Measurements from ENCODE around the gene ACOT9.

The ACOT9 gene

GRCh38 chrX:23667239-23668177, 75.6 kb downstream of the ACOT9 start, which contains the start of gene PRDX4:
TSS of gene PRDX4 (plus strand) at chrX:23667493. CDS start at chrX:23667571, 78 bp downstream.
- TF ChIP-seq EZH2phosphoT487 (conservative IDR thresholded peaks at IDR 0.05; ENCODE audit: low read length) (no peak), CTCF (IDR thresholded peaks at IDR 0.05; ENCODE audit: insufficient read depth, low read length, poor library complexity, severe bottlenecking) (no peak)
- Histone ChIP-seq H3K4me2 (ENCODE audit: low read depth, low read length, poor library complexity, severe bottlenecking) (peak within 1 kb of the TSS; percentile 99), H4K20me1 (ENCODE audit: low read depth, low read length) (no peaks in the 10 kb centered on the region), H3K9me3 (ENCODE audit: insufficient read depth, low read length) (no peaks in the 10 kb centered on the region), H3K27me3 (ENCODE audit: low read length) (no peaks in the 10 kb centered on the region), H2AFZ (ENCODE audit: low read depth, low read length, severe bottlenecking) (peak within 1 kb of the TSS; percentile 78), H3K79me2 (ENCODE audit: insufficient read depth, low read length) (peaks cover 30% of the 10 kb centered on the region), H3K9ac (ENCODE audit: low read length) (peak within 1 kb of the TSS; percentile 87), H3K36me3 (ENCODE audit: low read length) (no peaks in the 10 kb centered on the region; the same call in 1 of the 2 replicates), H3K4me3 (ENCODE audit: insufficient read depth, low read length, poor library complexity, severe bottlenecking) (peak within 1 kb of the TSS; percentile 74), H3K9me2 (replicated peaks; ENCODE audit: insufficient read depth, low read length) (no peaks in the 10 kb centered on the region), H3K27ac (ENCODE audit: low read depth, low read length) (peak within 1 kb of the TSS; percentile 72), H3F3A (ENCODE audit: insufficient read depth) (no peaks in the 10 kb centered on the region)

DNA sequence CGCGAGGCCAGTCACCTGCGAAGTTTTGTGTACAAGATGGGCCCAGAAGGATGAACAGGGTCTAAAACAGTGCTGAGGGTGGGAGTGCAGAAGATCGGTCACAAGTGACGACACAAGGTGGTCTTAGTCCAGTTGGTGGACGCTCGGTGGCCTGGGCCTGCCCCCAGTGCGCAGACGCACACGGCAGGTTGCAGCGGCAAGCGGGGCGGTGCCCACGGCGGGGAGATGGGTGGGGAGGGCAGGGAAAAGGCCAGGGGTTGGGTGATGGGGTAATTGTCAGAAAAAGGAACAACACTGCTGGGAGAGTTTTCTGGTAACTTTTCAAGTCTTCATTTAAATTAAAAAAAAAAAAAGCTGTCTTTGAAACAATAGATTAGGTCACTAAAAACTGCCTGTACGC, 76.8 kb downstream of the ACOT9 start:
- no peak for TF ChIP-seq EZH2phosphoT487 (conservative IDR thresholded peaks at IDR 0.05; ENCODE audit: low read length)
- no peak for TF ChIP-seq CTCF (IDR thresholded peaks at IDR 0.05; ENCODE audit: insufficient read depth, low read length, poor library complexity, severe bottlenecking)

DNA sequence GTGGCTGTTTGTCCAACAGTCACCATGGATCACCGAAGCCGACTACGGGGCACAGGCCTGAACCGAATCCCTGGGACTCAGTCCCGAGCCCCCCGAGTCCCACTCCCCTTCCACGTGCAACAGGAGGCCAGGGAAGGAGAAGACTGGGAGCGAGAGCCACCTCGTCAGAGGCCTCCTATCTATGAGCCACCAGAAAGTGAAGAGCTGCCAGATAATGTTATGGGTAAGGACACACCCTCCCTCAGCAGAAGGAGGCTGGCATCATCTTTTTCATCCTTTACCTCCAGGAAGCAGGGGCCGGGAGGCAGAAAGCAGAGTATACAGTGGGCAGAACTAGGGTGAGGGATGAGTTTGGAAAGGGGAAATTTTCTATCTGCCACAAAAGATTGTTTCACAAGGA, 78.6 kb downstream of the ACOT9 start:
- Histone ChIP-seq H3K4me2 (ENCODE audit: low read depth, low read length, poor library complexity, severe bottlenecking) (no peak overlapping the region), H3K9ac (ENCODE audit: low read length) (no peak overlapping the region), H3K36me3 (ENCODE audit: low read length) (no peaks in the 10 kb centered on the region), H3K4me3 (ENCODE audit: insufficient read depth, low read length, poor library complexity, severe bottlenecking) (no peak overlapping the region), H3F3A (ENCODE audit: insufficient read depth) (no peaks in the 10 kb centered on the region), H2AFZ (ENCODE audit: low read depth, low read length, severe bottlenecking) (no peak overlapping the region), H3K79me2 (ENCODE audit: insufficient read depth, low read length) (peaks cover 20% of the 10 kb centered on the region), H3K27ac (ENCODE audit: low read depth, low read length) (no peak overlapping the region), H3K27me3 (ENCODE audit: low read length) (no peaks in the 10 kb centered on the region), H3K9me3 (ENCODE audit: insufficient read depth, low read length) (no peaks in the 10 kb centered on the region), H3K9me2 (replicated peaks; ENCODE audit: insufficient read depth, low read length) (no peaks in the 10 kb centered on the region), H4K20me1 (ENCODE audit: low read depth, low read length) (no peaks in the 10 kb centered on the region)
- TF ChIP-seq CTCF (IDR thresholded peaks at IDR 0.05; ENCODE audit: insufficient read depth, low read length, poor library complexity, severe bottlenecking) (no peak), EZH2phosphoT487 (conservative IDR thresholded peaks at IDR 0.05; ENCODE audit: low read length) (no peak)

More for the DNA sequence above, 76.8 kb downstream of the ACOT9 start:
- H3K27ac ChIP-seq (ENCODE audit: low read depth, low read length): no peak overlapping the region
- no peak overlapping the region for H3K4me3 ChIP-seq (ENCODE audit: insufficient read depth, low read length, poor library complexity, severe bottlenecking)
- H3K9me3 ChIP-seq (ENCODE audit: insufficient read depth, low read length): no peaks in the 10 kb centered on the region
- H4K20me1 ChIP-seq (ENCODE audit: low read depth, low read length): no peaks in the 10 kb centered on the region
- peak overlapping the region; percentile 87; the same call in 1 of the 2 replicates for H3K9ac ChIP-seq (ENCODE audit: low read length)
- H3K9me2 ChIP-seq (replicated peaks; ENCODE audit: insufficient read depth, low read length): no peaks in the 10 kb centered on the region
- no peaks in the 10 kb centered on the region for H3K27me3 ChIP-seq (ENCODE audit: low read length)
- peak overlapping the region; percentile 99 for H3K4me2 ChIP-seq (ENCODE audit: low read depth, low read length, poor library complexity, severe bottlenecking)
- H3F3A ChIP-seq (ENCODE audit: insufficient read depth): no peaks in the 10 kb centered on the region
- H3K36me3 ChIP-seq (ENCODE audit: low read length): no peaks in the 10 kb centered on the region; the same call in 1 of the 2 replicates
- peaks cover 30% of the 10 kb centered on the region for H3K79me2 ChIP-seq (ENCODE audit: insufficient read depth, low read length)
- peak overlapping the region; percentile 77 for H2AFZ ChIP-seq (ENCODE audit: low read depth, low read length, severe bottlenecking)
